GM10248 (cell line): ENCODE data around the gene AUTS2.
"Not testable (repeated sequence)": the region's sequence is repeated elsewhere in the genome, so short reads cannot be mapped to it uniquely, and the experiment has no call there.

ENCODE experiments used
- CTCF ChIA-PET: fragments of 300-600 bp; sonication (Branson Sonifier 250); formaldehyde crosslinking; extraction: SDS; loops from one replicate; lab custom pipeline; 2021; ENCODE audit warnings: antibody characterized with exemption; lab: Yijun Ruan, JAX
- POLR2A ChIA-PET: fragments of 350-650 bp; sonication (Branson Sonifier 250); formaldehyde crosslinking; extraction: SDS; loops from one replicate; lab custom pipeline; 2020; ENCODE audit warnings: antibody characterized with exemption; lab: Yijun Ruan, JAX
- DNase-seq: peaks from one replicate; pipeline ENCODE4 v3.0.0; 2012; ENCODE audit errors: extremely low spot score
- TF ChIP-seq, protein P1 (sequence below): IDR thresholded peaks from 2 replicates; pipeline ENCODE4 v1.5.1; 2012; ENCODE audit warnings: mild to moderate bottlenecking, low read depth; ENCODE audit errors: extremely low read depth, missing control alignments, control extremely low read depth

Gene AUTS2

DNA sequence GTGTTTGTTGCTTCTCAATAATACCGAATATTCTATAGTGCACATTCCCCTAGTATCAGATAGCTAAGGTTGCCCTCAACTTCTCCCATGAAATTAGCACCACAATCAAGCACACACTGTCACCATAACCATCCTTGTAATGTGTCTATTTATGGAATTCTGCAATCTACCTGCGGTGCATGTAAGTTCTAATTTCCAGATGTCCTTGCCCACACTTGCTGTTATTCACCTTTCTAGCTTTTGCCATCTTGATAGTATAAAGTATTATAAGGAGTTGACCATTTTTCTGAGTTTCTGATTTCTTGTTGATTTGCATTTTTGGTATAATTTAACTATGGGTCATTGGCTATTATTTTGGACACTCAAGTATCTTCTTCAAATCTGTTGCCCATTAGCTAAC, 1043.6 kb downstream of the AUTS2 start:
- POLR2A ChIA-PET: no interaction called here
- CTCF ChIA-PET: interaction anchor here (1.1 kb wide), 2 partner anchors 9 to 24 kb away, joined by 3 read pairs; no protein-coding TSS in a partner anchor
- no peak for DNase-seq
- TF ChIP-seq, protein P1, sequence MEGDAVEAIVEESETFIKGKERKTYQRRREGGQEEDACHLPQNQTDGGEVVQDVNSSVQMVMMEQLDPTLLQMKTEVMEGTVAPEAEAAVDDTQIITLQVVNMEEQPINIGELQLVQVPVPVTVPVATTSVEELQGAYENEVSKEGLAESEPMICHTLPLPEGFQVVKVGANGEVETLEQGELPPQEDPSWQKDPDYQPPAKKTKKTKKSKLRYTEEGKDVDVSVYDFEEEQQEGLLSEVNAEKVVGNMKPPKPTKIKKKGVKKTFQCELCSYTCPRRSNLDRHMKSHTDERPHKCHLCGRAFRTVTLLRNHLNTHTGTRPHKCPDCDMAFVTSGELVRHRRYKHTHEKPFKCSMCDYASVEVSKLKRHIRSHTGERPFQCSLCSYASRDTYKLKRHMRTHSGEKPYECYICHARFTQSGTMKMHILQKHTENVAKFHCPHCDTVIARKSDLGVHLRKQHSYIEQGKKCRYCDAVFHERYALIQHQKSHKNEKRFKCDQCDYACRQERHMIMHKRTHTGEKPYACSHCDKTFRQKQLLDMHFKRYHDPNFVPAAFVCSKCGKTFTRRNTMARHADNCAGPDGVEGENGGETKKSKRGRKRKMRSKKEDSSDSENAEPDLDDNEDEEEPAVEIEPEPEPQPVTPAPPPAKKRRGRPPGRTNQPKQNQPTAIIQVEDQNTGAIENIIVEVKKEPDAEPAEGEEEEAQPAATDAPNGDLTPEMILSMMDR: no peak

DNA sequence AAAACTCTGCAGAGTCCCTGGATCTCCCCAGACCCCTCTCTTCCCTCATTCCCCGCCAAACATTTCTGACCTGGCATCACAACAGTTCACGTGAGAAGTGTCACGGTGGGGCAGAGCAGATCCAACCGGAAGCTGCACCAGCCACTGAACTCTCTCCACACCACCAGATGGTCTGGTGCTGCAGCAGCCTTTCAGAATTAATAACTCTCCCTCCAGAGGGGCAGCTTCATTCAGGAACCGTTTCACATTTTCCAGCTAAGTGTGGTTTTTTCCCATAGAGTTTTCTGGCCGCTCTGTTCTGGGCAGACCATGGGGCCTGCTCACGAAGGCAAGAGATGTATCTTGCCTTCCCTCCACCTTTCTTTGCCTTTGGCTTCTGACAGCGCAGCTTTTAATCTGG, 1047.0 kb downstream of the AUTS2 start:
- no peak for DNase-seq
- CTCF ChIA-PET: interaction anchor here (1.2 kb wide), 1 partner anchor 12 kb away, joined by 3 read pairs; no protein-coding TSS in a partner anchor
- POLR2A ChIA-PET: no interaction called here
- TF ChIP-seq, protein P1: no peak

DNA sequence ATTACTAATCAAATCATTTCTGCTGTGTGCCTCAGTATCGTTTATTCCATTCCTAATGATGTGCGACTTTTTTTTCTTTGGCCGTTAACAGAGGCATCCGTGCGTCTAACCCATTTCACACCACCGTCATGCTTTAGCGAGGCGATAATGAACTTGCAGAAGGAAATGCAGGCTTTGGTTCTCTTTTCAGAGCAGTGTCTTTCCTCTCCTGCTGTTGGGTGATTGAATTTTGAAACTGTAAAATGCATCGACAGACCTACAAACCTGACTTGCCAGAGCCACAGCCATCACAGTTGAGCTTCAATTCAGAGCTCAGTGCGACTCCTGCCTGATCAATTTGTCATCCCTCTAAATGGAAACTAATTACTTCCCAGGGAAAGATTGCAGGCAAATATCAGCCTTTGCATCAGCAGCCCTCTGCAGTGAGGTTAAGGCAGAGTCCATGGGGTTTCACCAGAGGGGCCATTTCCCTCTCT, 1047.6 kb downstream of the AUTS2 start:
- CTCF ChIA-PET: interaction anchor here (1.2 kb wide), 1 partner anchor 11 kb away, joined by 3 read pairs; no protein-coding TSS in a partner anchor
- POLR2A ChIA-PET: no interaction called here
- TF ChIP-seq, protein P1: no peak

DNA sequence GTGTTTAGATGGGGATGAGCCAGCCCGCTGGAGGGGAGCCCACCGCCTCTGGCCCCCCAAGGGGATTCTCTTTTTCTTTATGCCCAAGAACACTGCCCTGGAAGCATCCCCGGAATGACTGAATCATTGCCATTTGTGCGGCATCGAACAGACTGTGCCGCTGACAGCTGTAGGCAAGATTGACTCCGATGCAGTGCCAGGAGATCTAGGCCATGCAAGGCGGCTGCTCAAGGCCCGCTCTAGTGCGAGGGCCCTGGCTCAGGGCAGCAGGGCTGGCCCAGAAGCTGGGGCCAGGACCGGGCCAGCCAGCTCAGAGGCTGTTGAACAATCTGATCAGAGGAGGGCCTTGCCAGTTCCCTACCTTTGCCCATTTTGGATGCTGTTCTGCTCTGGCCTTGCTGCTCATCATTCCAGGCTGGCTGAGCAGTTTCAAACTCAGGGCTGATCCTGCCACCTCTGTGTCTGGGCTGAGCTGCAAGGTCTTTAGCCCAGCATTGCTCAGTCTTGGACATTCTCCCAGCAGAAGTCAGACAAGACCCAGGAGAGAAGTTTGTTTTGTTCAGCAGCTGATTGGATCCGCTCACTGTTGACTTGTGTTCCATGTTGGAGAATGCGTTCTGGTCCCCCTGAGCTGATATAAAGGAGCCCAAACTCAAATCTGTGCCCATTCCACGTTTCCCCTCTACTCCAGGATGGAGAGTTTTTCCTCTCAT, 1048.4 kb downstream of the AUTS2 start:
- CTCF ChIA-PET: interaction anchor here (1.0 to 1.2 kb wide), 3 partner anchors 11 to 52 kb away, joined by 3 read pairs; no protein-coding TSS in a partner anchor
- POLR2A ChIA-PET: no interaction called here
- DNase-seq: no peak
- TF ChIP-seq, protein P1: no peak

More for the DNA sequence above, 1047.6 kb downstream of the AUTS2 start:
- no peak for DNase-seq

DNA sequence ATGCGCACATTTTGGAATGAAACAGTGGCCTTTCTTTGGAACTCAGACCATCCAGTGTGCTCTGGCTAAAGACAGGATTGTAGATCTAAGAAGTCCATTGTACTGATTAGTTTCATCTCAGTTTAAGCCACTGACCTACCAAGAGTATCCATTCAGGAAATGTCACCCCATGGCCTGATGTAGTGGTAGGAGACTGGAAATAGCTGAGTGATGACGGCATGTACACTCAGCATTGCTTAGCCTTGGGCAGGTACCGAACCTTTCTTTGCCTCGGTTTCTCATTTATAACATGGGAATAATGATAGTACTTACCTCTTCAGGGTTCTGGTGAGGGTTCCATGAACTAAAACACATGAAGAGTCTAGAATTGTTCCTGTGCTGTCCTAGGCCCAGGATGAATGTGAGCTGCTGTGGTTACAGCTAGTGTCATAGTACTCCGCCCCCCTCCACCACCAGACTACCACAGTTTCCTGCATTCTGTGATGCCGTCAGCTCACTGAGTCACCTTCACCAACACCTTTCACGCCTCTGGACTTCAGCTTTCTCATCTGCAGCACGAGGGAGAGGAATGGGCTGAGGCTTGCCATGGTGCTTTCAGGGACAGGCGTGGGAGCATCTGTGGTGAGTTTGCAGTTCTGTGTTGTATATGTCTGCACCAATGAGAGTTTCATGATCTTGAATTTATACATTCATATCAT, 1049.7 kb downstream of the AUTS2 start:
- peak; percentile 56 for DNase-seq
- POLR2A ChIA-PET: no interaction called here
- TF ChIP-seq, protein P1: no peak
- CTCF ChIA-PET: interaction anchor here (0.8 to 1.5 kb wide), 5 partner anchors 9 to 50 kb away, joined by 3 to 4 read pairs (median 3); no protein-coding TSS in a partner anchor

DNA sequence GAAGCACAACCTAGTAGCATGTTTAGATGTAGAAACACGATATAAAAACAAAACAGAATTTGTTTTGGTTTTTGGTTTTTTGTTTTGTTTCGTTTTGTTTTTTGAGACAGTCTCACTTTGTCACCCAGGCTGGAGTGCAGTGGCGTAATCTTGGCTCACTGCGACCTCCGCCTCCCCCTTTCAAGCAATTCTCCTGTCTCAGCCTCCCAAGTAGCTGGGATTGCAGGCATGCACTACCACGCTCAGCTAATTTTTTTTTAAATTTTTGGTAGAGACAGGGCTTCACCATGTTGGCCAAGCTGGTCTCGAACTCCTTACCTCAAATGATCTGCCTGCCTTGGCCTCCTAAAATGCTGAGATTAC, 1050.2 kb downstream of the AUTS2 start:
- CTCF ChIA-PET: interaction anchor here (0.8 to 1.5 kb wide), 5 partner anchors 9 to 50 kb away, joined by 3 to 4 read pairs (median 3); no protein-coding TSS in a partner anchor
- POLR2A ChIA-PET, DNase-seq: not testable (repeated sequence)

DNA sequence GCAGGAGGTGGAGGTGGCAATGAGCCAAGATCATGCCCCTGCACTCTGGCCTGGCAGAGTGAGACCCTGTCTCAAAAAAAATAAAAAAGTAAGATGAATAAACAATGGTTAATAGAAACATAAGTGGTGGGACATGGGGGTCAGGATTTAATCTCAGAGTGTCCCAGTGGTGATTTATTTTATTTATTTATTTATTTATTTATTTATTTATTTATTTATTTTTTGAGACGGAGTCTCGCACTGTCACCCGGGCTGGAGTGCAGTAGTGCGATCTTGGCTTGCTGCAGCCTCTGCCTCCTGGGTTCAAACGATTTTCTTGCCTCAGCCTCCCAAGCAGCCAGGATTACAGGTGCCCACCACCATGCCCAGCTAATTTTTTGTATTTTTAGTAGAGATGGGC, 1051.0 kb downstream of the AUTS2 start:
- DNase-seq: no peak
- ChIA-PET POLR2A (no interaction called here), CTCF (interaction anchor here (1.0 to 1.5 kb wide), 2 partner anchors 19 to 49 kb away, joined by 3 to 4 read pairs; no protein-coding TSS in a partner anchor)
- TF ChIP-seq, protein P1: no peak
